HCT116 (cell line): Measurements from ENCODE around the gene GSKIP. TPM values are rescaled to one million over a fixed set of nuclear protein-coding genes. Genes with fewer than 3 reads are reported as not detected.

Source experiments
- ATAC-seq: fragments of 200-7000 bp; cut with Tn5 transposase; 2 replicates; pipeline ENCODE4 v1.9.1; 2020; ENCODE audit warnings: mild to moderate bottlenecking, moderate library complexity
- BruUV-seq: library from RNA; stranded (reverse); fragments of 400-500 nt; replicated peaks from 2 replicates; lab custom pipeline; 2021; lab: Mats Ljungman, UMichigan
- CTCF ChIA-PET: fragments of 300-600 bp; sonication (Branson Sonifier 250); formaldehyde crosslinking; loops from one replicate; lab custom pipeline; 2021; ENCODE audit warnings: antibody characterized with exemption; lab: Charles Lee
- POLR2A ChIA-PET: fragments of 300-600, 350-600 bp; sonication (Branson Sonifier 250); formaldehyde crosslinking; loops from one replicate; lab custom pipeline; 2021; ENCODE audit warnings: antibody characterized with exemption; lab: Charles Lee
- RAD21 ChIA-PET, 2 experiments: fragments of 300-600 bp; sonication (Branson Sonifier 250); formaldehyde crosslinking; loops; one replicate each; lab custom pipeline; 2023; ENCODE audit warnings: low total read pairs in 2 of 2; ENCODE audit not compliant: uncharacterized antibody in 2 of 2, unreplicated experiment in 2 of 2, low non-redundant PET in 1 of 2; lab: Charles Lee
- DNase-seq: peaks from one replicate; pipeline ENCODE4 v3.0.0-alpha.2; 2010; ENCODE audit warnings: low read depth, low spot score
- H2AFZ ChIP-seq: fragments of 200-600 bp; shearing (Covaris generic), sonication (generic); 2 replicates; pipeline ENCODE4 v1.6.1; 2017; ENCODE audit warnings: low read depth, mixed run types, mixed read lengths, antibody characterized with exemption, low read length; ENCODE audit not compliant: poor library complexity, severe bottlenecking
- H3K27ac ChIP-seq: 2 replicates; pipeline ENCODE4 v1.5.1; 2012; ENCODE audit warnings: low read depth, low read length
- H3K27me3 ChIP-seq: fragments of 200-600 bp; sonication (generic); 2 replicates; pipeline ENCODE4 v1.6.1; 2016; ENCODE audit warnings: mixed run types, low read length, mixed read lengths; ENCODE audit not compliant: insufficient read depth
- H3K36me3 ChIP-seq, 2 experiments: fragments of 200-500 bp in 1 of 2; fragments of 200-600 bp in 1 of 2; sonication (Bioruptor generic) in 1 of 2; sonication (generic) in 1 of 2; 2 replicates each; pipeline versions ENCODE4 v1.5.1 to v1.6.1; 2014 to 2016; ENCODE audit warnings: low read length in 2 of 2, inconsistent platforms in 1 of 2, mixed read lengths in 1 of 2, mixed run types in 1 of 2; ENCODE audit not compliant: insufficient read depth in 2 of 2, control insufficient read depth in 1 of 2
- H3K4me1 ChIP-seq, 2 experiments: fragments of 200-600 bp in 1 of 2; sonication (generic) in 1 of 2; 2 replicates each; pipeline versions ENCODE4 v1.5.1 to v1.6.1; 2012 to 2017; ENCODE audit warnings: low read length in 2 of 2, inconsistent platforms in 1 of 2, mild to moderate bottlenecking in 1 of 2, mixed read lengths in 1 of 2, mixed run types in 1 of 2, moderate library complexity in 1 of 2; ENCODE audit not compliant: insufficient read depth in 2 of 2, control insufficient read depth in 1 of 2
- H3K4me2 ChIP-seq: fragments of 200-600 bp; sonication (generic); 2 replicates; pipeline ENCODE4 v1.6.1; 2017; ENCODE audit warnings: mixed run types, low read length, mixed read lengths
- H3K4me3 ChIP-seq, 2 experiments: fragments of 200-600 bp in 1 of 2; sonication (generic) in 1 of 2; replicated peaks in 1 of 2; 2 replicates each; pipeline ENCODE4 v1.5.1; 2011 to 2016; ENCODE audit warnings: low read length in 2 of 2, control low read depth in 1 of 2, low read depth in 1 of 2, mild to moderate bottlenecking in 1 of 2, mixed read lengths in 1 of 2, mixed run types in 1 of 2
- H3K79me2 ChIP-seq: fragments of 200-600 bp; sonication (generic); 2 replicates; pipeline ENCODE4 v1.6.1; 2017; ENCODE audit warnings: mild to moderate bottlenecking, mixed run types, low read length, moderate library complexity, mixed read lengths; ENCODE audit not compliant: insufficient read depth
- H3K9ac ChIP-seq: fragments of 200-600 bp; sonication (generic); 2 replicates; pipeline ENCODE4 v1.6.1; 2016; ENCODE audit warnings: low read length, mixed read lengths
- H3K9me2 ChIP-seq: fragments of 200-600 bp; sonication (generic), shearing (Covaris generic); 2 replicates; pipeline ENCODE4 v1.6.1; 2017; ENCODE audit warnings: mixed run types, mild to moderate bottlenecking, moderate library complexity; ENCODE audit not compliant: insufficient read depth
- H3K9me3 ChIP-seq, 2 experiments: fragments of 200-500 bp in 1 of 2; fragments of 200-600 bp in 1 of 2; sonication (Bioruptor generic) in 1 of 2; sonication (generic) in 1 of 2; 2 replicates each; pipeline ENCODE4 v1.6.1; 2014 to 2017; ENCODE audit warnings: low read length in 2 of 2, mixed read lengths in 2 of 2, inconsistent platforms in 1 of 2, low read depth in 1 of 2, mild to moderate bottlenecking in 1 of 2, mixed run types in 1 of 2, moderate library complexity in 1 of 2; ENCODE audit not compliant: control insufficient read depth in 1 of 2, insufficient read depth in 1 of 2
- H4K20me1 ChIP-seq: fragments of 200-600 bp; sonication (generic), shearing (Covaris generic); 2 replicates; pipeline ENCODE4 v1.6.1; 2017; ENCODE audit warnings: mixed run types, mild to moderate bottlenecking, moderate library complexity; ENCODE audit not compliant: insufficient read depth
- CBX3 ChIP-seq: IDR thresholded peaks from 2 replicates; pipeline ENCODE4 v1.6.1; 2012; ENCODE audit warnings: low read depth
- FOSL1 ChIP-seq: IDR thresholded peaks from 2 replicates; pipeline ENCODE4 v1.6.1; 2012; ENCODE audit warnings: low read depth
- POLR2AphosphoS5 ChIP-seq: IDR thresholded peaks from 2 replicates; pipeline ENCODE4 v1.6.1; 2011; ENCODE audit warnings: mild to moderate bottlenecking, low read depth, low read length, moderate library complexity
- TCF7L2 ChIP-seq: IDR thresholded peaks from 2 replicates; pipeline ENCODE4 v1.7.0; 2011; ENCODE audit warnings: borderline replicate concordance, inconsistent platforms; ENCODE audit not compliant: insufficient read depth, insufficient read length; ENCODE audit errors: extremely low read depth
- ZNF274 ChIP-seq: fragments of 200-500 bp; sonication (Bioruptor generic); IDR thresholded peaks from 2 replicates; pipeline ENCODE4 v1.6.1; 2014; ENCODE audit warnings: mild to moderate bottlenecking, low read depth, low read length, inconsistent platforms
- intact Hi-C: fragments of 100-400 bp; cut with micrococcal nuclease; formaldehyde crosslinking; loops from 2 replicates; pipeline ENCODE4 v1.10.0; 2022
- total RNA-seq: library from RNA; stranded (reverse); gene quantifications from one replicate; pipeline ENCODE4 v1.2.1, GENCODE V29; 2021; ENCODE audit not compliant: unreplicated experiment
- TF ChIP-seq, protein P1 (sequence below): IDR thresholded peaks from 2 replicates; pipeline ENCODE4 v1.6.1; 2011; ENCODE audit warnings: mild to moderate bottlenecking, low read length, moderate library complexity; ENCODE audit not compliant: insufficient replicate concordance; ENCODE audit errors: extremely low read depth
- TF ChIP-seq, protein P2 (sequence below), 3 experiments: fragments of 200-600 bp in 1 of 3; sonication (generic) in 1 of 3; IDR thresholded peaks in 2 of 3; conservative IDR thresholded peaks in 1 of 3; 2 replicates each; pipeline ENCODE4 v1.5.1; 2012 to 2017; ENCODE audit warnings: low read depth in 2 of 3, low read length in 2 of 3, antibody characterized with exemption in 1 of 3, borderline replicate concordance in 1 of 3, control low read depth in 1 of 3, mild to moderate bottlenecking in 1 of 3, mixed read lengths in 1 of 3, mixed run types in 1 of 3, moderate library complexity in 1 of 3; ENCODE audit not compliant: insufficient read depth in 1 of 3

Gene GSKIP
- total RNA-seq, 1 experiment from 2014 or later = 21.7 TPM

DNA sequence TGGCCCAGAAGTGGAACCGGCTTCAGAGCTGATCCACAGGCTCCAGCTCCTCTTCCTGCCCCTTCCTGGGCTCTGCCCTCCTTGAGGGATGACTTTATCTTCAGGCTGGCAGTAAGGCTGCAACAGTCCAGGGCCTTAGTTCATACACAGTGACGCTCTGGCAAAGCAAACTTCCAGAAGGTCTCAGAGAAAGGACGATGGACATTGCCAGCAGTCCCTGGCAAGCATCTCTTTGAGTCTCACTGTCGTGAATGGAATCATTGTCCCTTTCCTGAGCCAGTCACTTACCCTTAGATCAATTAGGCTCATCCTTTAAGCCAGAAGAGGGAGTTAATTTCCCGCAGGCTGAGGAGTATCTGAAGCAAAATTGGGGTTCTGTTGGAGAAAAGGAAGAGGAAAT lies 37.2 kb downstream of the GSKIP start (continued):
- TF ChIP-seq, protein P1, sequence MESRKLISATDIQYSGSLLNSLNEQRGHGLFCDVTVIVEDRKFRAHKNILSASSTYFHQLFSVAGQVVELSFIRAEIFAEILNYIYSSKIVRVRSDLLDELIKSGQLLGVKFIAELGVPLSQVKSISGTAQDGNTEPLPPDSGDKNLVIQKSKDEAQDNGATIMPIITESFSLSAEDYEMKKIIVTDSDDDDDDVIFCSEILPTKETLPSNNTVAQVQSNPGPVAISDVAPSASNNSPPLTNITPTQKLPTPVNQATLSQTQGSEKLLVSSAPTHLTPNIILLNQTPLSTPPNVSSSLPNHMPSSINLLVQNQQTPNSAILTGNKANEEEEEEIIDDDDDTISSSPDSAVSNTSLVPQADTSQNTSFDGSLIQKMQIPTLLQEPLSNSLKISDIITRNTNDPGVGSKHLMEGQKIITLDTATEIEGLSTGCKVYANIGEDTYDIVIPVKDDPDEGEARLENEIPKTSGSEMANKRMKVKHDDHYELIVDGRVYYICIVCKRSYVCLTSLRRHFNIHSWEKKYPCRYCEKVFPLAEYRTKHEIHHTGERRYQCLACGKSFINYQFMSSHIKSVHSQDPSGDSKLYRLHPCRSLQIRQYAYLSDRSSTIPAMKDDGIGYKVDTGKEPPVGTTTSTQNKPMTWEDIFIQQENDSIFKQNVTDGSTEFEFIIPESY = no peak
- TF ChIP-seq POLR2AphosphoS5 = no peak

DNA sequence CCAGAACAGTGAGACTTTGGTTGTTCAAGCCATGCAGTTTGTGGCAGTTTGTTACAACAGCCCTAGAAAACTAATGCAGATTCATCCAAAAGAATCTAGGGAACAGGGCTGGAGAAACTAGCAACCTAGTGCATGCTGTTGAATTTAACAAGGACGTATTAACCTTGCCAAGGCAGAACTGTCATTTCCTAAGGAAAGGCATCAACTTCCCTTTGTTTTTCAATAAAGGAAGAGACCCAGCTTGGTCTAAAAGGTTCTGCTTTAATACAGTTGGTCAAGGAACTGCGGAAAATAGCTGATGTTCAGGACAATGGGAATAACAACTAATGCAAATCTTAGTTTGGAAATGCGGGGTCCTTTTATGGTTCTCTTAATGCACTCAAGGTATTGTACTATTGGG lies 40.1 kb downstream of the GSKIP start:
- ChIA-PET CTCF (no interaction called here), RAD21 (no interaction called here), POLR2A (no interaction called here)
- no peaks in the 10 kb centered on the region for H3K27me3 ChIP-seq
- H3K27ac ChIP-seq = no peak overlapping the region
- ATAC-seq = no peak
- no TSS peak for BruUV-seq
- H4K20me1 ChIP-seq = no peaks in the 10 kb centered on the region
- H3K9ac ChIP-seq = no peak overlapping the region
- H2AFZ ChIP-seq = no peak overlapping the region
- H3K79me2 ChIP-seq = no peaks in the 10 kb centered on the region
- intact Hi-C loops = no loop called here
- TF ChIP-seq, protein P2, sequence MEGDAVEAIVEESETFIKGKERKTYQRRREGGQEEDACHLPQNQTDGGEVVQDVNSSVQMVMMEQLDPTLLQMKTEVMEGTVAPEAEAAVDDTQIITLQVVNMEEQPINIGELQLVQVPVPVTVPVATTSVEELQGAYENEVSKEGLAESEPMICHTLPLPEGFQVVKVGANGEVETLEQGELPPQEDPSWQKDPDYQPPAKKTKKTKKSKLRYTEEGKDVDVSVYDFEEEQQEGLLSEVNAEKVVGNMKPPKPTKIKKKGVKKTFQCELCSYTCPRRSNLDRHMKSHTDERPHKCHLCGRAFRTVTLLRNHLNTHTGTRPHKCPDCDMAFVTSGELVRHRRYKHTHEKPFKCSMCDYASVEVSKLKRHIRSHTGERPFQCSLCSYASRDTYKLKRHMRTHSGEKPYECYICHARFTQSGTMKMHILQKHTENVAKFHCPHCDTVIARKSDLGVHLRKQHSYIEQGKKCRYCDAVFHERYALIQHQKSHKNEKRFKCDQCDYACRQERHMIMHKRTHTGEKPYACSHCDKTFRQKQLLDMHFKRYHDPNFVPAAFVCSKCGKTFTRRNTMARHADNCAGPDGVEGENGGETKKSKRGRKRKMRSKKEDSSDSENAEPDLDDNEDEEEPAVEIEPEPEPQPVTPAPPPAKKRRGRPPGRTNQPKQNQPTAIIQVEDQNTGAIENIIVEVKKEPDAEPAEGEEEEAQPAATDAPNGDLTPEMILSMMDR (IDR thresholded peaks at IDR 0.05 in 2 of 3, conservative IDR thresholded peaks at IDR 0.05 in 1 of 3; ENCODE audit: borderline replicate concordance in 1 of 3, insufficient read depth in 1 of 3, low read depth in 2 of 3, low read length in 2 of 3) = no peak
- TF ChIP-seq ZNF274 (no peak), TCF7L2 (no peak), FOSL1 (no peak), CBX3 (no peak)
- H3K4me3 ChIP-seq = no peak overlapping the region
- no peaks in the 10 kb centered on the region for H3K4me1 ChIP-seq
- no peak for DNase-seq
- no peaks in the 10 kb centered on the region for H3K9me3 ChIP-seq
- H3K36me3 ChIP-seq = no peaks in the 10 kb centered on the region
- no peaks in the 10 kb centered on the region for H3K9me2 ChIP-seq
- H3K4me2 ChIP-seq = no peak overlapping the region
